ENCODE measurements around the gene SLC1A4. TPM values are rescaled to one million over a fixed set of nuclear protein-coding genes. Genes with fewer than 3 reads are reported as not detected.

Gene SLC1A4
- total and polyA plus RNA-seq, 2 of the 4 experiments (the other 2 are of a cell fraction) = 6.8 to 8.1 TPM

- H3K23ac ChIP-seq (ENCODE audit: low read depth, low read length) = no peak overlapping the region
- no peak overlapping the region for H3K4me2 ChIP-seq (ENCODE audit: low read depth, low read length)
- H3K14ac ChIP-seq (replicated peaks; ENCODE audit: low read depth, low read length) = no peak overlapping the region
- CTCF ChIA-PET = no interaction called here
- H2BK15ac ChIP-seq (ENCODE audit: low read depth, low read length) = no peak overlapping the region
- intact Hi-C loops (cut with micrococcal nuclease) = no loop called here
- peaks cover 37% of the 10 kb centered on the region; the same call in 1 of the 2 replicates for H4K20me1 ChIP-seq (ENCODE audit: insufficient read depth, low read length)
- ATAC-seq (ENCODE audit: low read depth) = no peak
- H2BK20ac ChIP-seq (ENCODE audit: low read depth, low read length) = no peak overlapping the region
- H2AK5ac ChIP-seq (ENCODE audit: low read depth, low read length) = no peak overlapping the region
- H3K36me3 ChIP-seq (ENCODE audit: control insufficient read depth, insufficient read depth, low read length) = no peaks in the 10 kb centered on the region
- no peak for DNase-seq
- H3K4ac ChIP-seq (ENCODE audit: low read depth, low read length) = no peak overlapping the region
- H2BK5ac ChIP-seq (ENCODE audit: low read depth, low read length, poor library complexity, severe bottlenecking) = no peak overlapping the region
- in situ Hi-C loops (cut with MboI; ENCODE audit: low sequenced_read_pairs) = no loop called here
- H3K9me1 ChIP-seq (ENCODE audit: insufficient read depth, low read length) = no peaks in the 10 kb centered on the region; the same call in none of the 2 replicates
- no peak overlapping the region for H2AK9ac ChIP-seq (replicated peaks; ENCODE audit: low read depth, low read length, poor library complexity)
- H3K9me3 ChIP-seq (ENCODE audit: control insufficient read depth, insufficient read depth, low read length) = no peaks in the 10 kb centered on the region
- no peak overlapping the region for H3K56ac ChIP-seq (ENCODE audit: extremely low read depth, insufficient read depth, low read length)
- dilution Hi-C loops (cut with HindIII; ENCODE audit: low sequenced_read_pairs, unreplicated experiment) = no loop called here
- peaks cover 11% of the 10 kb centered on the region for H3K4me1 ChIP-seq (ENCODE audit: control insufficient read depth, insufficient read depth, low read length)
- H3K18ac ChIP-seq (ENCODE audit: low read depth, low read length) = no peak overlapping the region
- BruUV-seq (replicated peaks) = no TSS peak
- H3K9ac ChIP-seq (ENCODE audit: low read depth, low read length) = no peak overlapping the region
- no peaks in the 10 kb centered on the region for H3K27me3 ChIP-seq (ENCODE audit: control insufficient read depth, insufficient read depth, low read length)
- H3K79me1 ChIP-seq (ENCODE audit: low read depth in 1 of 2, low read length in 2 of 2) = peaks cover 48 to 69% of the 10 kb centered on the region in 2 experiments
- no peak overlapping the region for H4K5ac ChIP-seq (ENCODE audit: low read depth, low read length)
- no peak overlapping the region for H2AFZ ChIP-seq (replicated peaks; ENCODE audit: low read length, poor library complexity)
- H3K4me3 ChIP-seq (ENCODE audit: insufficient read depth, low read depth, low read length) = no peak overlapping the region
- H4K91ac ChIP-seq (ENCODE audit: insufficient read depth, low read depth, low read length) = no peak overlapping the region
- TF ChIP-seq FOS (IDR thresholded peaks at IDR 0.05; ENCODE audit: low read depth, low read length) (no peak), BHLHE40 (IDR thresholded peaks at IDR 0.05; ENCODE audit: low read depth, low read length) (no peak), POLR2A (IDR thresholded peaks at IDR 0.05; ENCODE audit: low read depth, low read length) (no peak), SMC3 (IDR thresholded peaks at IDR 0.05; ENCODE audit: low read depth, low read length) (no peak), MXI1 (IDR thresholded peaks at IDR 0.05; ENCODE audit: borderline replicate concordance, low read depth, low read length) (no peak), NFE2L2 (IDR thresholded peaks at IDR 0.05; ENCODE audit: low read depth, low read length) (no peak), RCOR1 (IDR thresholded peaks at IDR 0.05; ENCODE audit: insufficient replicate concordance, low read length) (no peak), RAD21 (IDR thresholded peaks at IDR 0.05; ENCODE audit: low read length) (no peak), CEBPB (IDR thresholded peaks at IDR 0.05; ENCODE audit: low read depth, low read length) (no peak), CTCF (conservative IDR thresholded peaks at IDR 0.05; ENCODE audit: low read depth, low read length) (no peak), MAZ (IDR thresholded peaks at IDR 0.05; ENCODE audit: borderline replicate concordance, low read depth, low read length) (no peak), CHD1 (IDR thresholded peaks at IDR 0.05; ENCODE audit: low read depth, low read length) (no peak), RFX5 (IDR thresholded peaks at IDR 0.05; ENCODE audit: low read depth, low read length) (no peak), MAFK (IDR thresholded peaks at IDR 0.05; ENCODE audit: low read depth, low read length) (no peak)
- TF ChIP-seq, protein P1, sequence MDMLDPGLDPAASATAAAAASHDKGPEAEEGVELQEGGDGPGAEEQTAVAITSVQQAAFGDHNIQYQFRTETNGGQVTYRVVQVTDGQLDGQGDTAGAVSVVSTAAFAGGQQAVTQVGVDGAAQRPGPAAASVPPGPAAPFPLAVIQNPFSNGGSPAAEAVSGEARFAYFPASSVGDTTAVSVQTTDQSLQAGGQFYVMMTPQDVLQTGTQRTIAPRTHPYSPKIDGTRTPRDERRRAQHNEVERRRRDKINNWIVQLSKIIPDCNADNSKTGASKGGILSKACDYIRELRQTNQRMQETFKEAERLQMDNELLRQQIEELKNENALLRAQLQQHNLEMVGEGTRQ (IDR thresholded peaks at IDR 0.05; ENCODE audit: low read depth, low read length) = no peak
- TF ChIP-seq, protein P2, sequence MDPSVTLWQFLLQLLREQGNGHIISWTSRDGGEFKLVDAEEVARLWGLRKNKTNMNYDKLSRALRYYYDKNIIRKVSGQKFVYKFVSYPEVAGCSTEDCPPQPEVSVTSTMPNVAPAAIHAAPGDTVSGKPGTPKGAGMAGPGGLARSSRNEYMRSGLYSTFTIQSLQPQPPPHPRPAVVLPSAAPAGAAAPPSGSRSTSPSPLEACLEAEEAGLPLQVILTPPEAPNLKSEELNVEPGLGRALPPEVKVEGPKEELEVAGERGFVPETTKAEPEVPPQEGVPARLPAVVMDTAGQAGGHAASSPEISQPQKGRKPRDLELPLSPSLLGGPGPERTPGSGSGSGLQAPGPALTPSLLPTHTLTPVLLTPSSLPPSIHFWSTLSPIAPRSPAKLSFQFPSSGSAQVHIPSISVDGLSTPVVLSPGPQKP (IDR thresholded peaks at IDR 0.05; ENCODE audit: borderline replicate concordance, low read depth, low read length) = no peak
- no peak overlapping the region for H2BK120ac ChIP-seq (ENCODE audit: low read depth, low read length)
- WGBS, 2 experiments (ENCODE audit: extremely low coverage in 2 of 2, insufficient read length in 1 of 2) = no CpG with 5 or more reads among the region's 3 CpGs
- POLR2A ChIA-PET (ENCODE audit: unreplicated experiment) = no interaction called here
- no peak overlapping the region for H4K8ac ChIP-seq (ENCODE audit: low read depth in 2 of 2, low read length in 2 of 2)
- no peak overlapping the region for H3K27ac ChIP-seq (ENCODE audit: insufficient read depth, low read length)
These were observed 5.8 kb downstream of the SLC1A4 start for GRCh38 chr2:64995041-64995440.

All from IMR-90 (cell line).